Stimulated activated CD8-positive, alpha-beta memory T cell treated with anti-CD3 and anti-CD28 coated beads, Interleukin-15, amount 100 ng/mL, for 1 hour (primary cell): ENCODE measurements around the gene ARHGAP12.
A peak's percentile ranks its signal among the peaks of the same experiment; 100 is the strongest.

Experiments used
- DNase-seq: peaks from one replicate; pipeline ENCODE4 v3.0.0-alpha.2; 2020; ENCODE audit warnings: low read depth

ARHGAP12 gene

DNA sequence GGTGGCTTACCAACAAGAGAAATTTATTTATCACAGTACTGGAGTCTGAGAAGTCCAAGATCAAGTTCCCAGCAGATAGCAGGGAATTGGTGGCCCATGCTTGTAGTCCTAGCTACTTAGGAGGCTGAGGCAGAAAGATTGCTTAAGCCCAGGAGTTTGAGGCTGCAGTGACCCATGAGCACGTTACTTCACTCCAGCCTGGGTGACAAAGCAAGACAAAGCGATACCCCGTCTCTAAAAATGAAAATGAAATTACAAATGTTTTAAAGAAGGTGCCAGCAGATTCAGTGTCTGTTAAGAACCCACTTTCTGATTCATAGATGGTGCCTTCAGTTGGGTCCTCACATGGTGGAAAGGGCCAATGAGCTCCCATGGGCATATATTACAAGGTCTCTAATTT, 20.6 kb upstream of the ARHGAP12 start:
- DNase-seq, result no peak

GRCh38 chr10:31948021-31948420, 19.4 kb upstream of the ARHGAP12 start:
- no peak for DNase-seq

DNA sequence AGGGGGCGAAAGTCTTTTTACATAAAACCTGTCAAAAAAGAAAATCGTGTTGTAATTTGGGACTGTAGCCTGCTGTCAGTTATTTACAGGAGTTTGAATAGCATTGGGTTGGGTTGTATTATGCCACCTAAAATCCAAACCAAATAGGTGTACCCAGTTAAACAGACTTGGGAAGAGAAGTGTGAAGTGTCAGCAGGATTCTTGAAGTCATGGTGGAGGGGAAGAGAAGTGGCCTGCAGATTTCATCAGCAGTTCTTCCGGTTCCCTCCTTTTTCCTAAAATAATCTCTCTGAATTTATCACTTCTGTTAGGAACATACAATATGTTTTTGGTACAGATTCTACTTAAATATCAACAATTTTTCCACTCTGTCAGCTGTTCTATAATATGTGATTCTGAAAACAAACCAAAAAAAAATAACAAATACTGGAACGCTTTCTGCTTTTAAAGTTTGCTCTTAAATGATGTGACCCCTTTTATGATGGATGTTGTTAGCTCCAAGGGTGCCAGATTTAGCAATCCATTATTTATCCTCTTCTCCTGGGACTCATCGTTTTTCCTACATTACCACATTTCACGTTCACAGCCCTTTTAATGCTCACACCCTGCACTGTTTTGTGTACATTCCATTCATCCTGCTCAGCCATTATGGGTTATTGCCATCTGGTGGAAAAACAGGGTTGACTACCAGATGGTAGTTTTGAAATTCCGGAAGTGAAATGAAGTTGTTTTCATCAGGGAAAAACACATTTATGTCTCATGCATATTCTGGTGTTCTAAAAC, 18.7 kb upstream of the ARHGAP12 start:
- no peak for DNase-seq

- DNase-seq, result no peak
These were observed 16.8 kb upstream of the ARHGAP12 start for GRCh38 chr10:31945392-31945791.

DNA sequence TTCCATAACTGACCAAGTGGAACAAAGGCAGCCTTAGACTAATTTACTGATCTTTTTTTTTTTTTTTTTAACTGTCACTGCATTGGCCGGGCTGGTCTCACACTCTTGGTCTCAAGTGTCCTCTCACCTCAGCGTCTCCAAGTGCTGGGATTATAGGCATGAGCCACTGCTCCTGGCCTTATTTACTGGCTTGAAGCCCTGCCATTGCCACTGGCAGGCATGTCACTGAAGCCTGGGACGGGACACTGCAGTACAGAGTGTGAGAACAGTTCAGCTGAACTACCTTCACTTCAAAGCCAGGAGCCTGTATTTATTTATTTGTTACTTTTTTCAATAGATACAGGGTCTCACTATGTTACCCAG, 15.4 kb upstream of the ARHGAP12 start:
- DNase-seq, result no peak

- no peak for DNase-seq
These were observed 14.3 kb upstream of the ARHGAP12 start for GRCh38 chr10:31942892-31943291.

- DNase-seq, result no peak
These were observed 13.8 kb upstream of the ARHGAP12 start for GRCh38 chr10:31942435-31942834.

DNA sequence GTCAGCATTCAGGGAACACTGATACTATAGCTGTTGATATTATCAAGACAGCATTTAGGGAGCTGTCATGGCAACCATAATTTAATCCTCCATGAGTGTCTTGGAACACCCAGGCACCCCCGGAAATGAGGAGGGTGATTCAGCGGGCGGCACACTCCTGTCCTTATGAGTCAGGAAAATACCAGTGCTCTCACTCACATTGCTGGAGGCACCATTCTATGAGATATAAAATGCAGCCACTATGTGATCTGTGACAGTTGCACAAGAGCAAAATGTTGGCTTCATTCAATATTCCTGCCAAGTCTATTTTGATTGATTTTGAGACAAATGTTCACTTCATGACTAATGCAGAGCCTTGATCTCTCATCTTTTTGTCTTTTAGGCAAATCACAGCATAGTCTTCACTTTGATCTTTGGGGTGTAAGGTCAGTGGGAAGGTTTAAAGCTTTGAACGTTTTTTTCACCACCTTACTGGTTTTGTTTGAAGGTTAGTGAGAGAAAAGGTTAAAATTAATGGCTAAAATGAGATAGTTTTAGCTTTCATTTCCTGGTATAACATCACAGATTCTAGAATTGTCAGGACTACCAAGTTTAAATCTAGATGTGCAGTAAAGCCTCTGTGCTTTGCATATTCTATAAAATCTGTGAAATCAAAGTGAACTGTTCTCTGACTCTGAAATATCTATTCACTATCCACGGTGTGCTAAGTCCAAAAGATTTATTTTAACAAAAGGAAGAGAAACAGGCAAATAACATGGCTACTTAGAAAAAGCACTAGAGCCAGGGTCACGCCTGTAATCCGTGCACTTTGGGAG, 12.4 kb upstream of the ARHGAP12 start:
- no peak for DNase-seq

DNA sequence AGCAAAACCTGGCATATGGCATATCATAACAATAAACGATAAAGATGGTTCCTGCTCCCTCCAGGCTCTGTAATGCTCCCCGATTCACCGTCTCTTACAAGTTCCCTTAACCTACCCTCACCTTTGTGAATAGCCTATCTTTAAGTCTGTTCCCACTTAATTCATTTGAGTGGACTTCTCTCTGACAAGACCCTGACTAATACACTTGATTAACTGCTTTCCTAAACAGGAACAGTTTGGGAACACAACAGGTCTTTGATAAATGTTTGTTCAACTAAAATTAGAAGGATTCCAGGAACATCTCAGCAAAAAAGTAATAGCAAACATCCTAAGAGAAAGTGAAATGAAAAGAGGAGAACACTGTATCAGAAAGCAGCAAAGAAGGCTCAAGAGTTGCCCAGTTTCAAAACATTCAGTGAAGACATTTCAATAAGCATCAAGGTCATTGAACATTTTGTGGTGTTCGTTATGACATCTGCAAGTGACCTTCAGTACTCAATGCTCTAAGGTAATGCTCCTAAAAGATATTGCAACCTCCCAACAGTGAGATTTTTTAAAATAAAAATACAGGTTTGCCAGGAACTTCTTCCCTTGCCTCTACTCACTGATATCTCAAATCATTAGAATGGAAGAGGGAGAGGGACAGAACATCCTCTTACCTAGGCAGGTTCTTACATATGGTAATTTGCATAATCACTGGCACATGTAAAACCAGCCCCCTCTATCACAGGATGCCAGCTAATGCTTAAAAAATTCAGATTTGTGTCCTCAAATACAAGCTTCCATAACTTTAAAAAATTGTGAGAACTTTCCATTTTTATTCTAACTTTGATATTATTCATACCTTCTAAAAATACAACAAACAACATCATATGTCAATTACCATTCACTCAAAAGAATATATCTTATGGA, 11.4 kb upstream of the ARHGAP12 start:
- DNase-seq, result no peak

- no peak for DNase-seq
These were observed 8.7 kb upstream of the ARHGAP12 start for GRCh38 chr10:31937371-31937770.

DNA sequence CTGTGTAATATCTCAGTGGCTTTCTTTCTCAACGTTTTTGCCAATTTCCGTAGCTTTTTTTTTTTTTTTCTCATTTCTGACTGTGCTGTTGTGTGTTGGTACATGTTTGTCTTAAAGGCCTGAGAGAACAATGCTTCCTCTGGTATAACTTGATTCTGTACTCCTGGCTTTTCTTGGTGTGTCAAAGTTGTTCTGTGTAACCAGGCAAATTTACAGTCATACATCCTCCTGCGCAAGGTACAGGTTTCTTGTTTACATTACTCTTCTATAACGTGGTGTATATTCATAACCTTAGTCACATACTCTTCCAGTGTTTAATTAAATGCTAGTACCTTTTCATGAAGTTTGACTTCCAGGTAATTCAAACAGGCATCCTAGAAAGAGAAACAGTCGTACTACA, 8.3 kb upstream of the ARHGAP12 start:
- no peak for DNase-seq

DNA sequence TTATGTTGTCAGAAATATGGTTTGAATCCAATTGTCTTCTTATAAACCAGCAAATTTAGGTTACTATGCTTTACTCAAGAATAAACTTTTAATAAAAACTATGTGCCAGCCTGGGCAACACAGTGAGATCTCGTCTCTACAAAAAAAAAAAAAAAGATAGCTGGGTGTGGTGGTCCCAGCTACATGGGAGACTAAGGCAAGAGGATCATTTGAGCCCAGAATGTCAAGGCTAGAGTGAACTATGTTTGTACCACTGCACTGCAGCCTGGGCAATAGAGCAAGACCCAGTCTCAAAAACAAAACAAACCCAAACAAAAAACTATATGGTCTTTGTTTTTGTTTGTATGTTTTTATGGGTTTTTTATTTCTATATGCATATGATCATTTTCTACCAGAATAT, 7.5 kb upstream of the ARHGAP12 start:
- no peak for DNase-seq

DNA sequence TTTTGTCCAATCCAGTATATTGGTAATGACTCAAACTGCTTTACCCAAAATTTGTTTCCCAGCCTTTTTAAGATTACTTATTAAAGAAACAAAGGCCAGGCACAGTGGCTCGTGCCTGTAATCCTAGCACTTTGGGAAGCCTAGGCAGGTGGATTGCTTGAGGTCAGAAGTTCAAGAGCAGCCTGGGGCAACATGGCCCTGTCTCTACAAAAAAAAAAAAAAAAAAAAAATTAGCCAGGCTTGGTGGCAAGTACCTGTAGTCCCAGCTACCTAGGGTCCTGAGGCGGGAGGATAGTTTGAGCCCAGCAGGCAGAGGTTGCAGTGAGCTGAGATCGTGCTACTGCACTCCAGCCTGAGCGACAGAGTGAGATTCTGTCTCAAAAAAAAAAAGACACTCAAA, 7.0 kb upstream of the ARHGAP12 start:
- DNase-seq, result no peak

DNA sequence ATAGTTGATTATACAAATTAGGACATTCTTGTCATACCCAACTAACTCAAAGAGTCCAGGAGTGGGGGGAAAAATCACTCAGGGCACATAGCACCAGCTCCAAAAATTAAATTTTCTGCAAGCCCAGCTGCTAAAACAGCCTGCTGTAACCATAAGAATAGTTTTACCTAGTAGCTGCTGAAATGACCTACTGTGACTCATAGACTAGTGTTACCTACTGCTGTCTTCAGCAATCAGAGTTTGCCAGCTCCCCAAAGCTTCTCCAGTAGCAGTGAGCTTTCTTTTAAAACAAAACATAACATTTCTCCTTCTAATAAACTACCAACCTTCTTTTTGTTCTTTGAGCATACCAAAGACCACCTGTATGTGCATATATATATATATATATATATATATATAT, 4.2 kb upstream of the ARHGAP12 start:
- no peak for DNase-seq

DNA sequence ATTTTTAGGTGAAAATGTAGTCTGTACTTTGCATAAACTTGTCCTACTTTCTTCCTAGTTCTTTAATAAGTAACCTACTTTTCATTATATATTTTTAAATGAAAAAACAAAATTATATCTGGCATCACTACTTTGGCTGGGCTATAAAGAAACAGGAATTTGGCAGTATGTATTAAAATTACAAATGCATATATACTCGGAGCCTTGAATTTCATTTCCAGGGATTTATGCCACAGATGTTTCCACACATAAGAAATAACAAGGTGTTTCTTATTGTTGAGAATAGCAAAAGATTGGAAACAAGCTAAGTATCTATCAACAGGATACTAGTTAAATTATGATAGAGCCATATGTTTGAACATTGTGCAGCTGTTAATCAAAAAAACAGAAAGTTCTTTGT, 2.2 kb upstream of the ARHGAP12 start:
- DNase-seq, result no peak

- no peak for DNase-seq
These were observed 1.6 kb upstream of the ARHGAP12 start for GRCh38 chr10:31930023-31930751.

- no peak for DNase-seq
These were observed 811 bp upstream of the ARHGAP12 start for GRCh38 chr10:31929261-31930022.

DNA sequence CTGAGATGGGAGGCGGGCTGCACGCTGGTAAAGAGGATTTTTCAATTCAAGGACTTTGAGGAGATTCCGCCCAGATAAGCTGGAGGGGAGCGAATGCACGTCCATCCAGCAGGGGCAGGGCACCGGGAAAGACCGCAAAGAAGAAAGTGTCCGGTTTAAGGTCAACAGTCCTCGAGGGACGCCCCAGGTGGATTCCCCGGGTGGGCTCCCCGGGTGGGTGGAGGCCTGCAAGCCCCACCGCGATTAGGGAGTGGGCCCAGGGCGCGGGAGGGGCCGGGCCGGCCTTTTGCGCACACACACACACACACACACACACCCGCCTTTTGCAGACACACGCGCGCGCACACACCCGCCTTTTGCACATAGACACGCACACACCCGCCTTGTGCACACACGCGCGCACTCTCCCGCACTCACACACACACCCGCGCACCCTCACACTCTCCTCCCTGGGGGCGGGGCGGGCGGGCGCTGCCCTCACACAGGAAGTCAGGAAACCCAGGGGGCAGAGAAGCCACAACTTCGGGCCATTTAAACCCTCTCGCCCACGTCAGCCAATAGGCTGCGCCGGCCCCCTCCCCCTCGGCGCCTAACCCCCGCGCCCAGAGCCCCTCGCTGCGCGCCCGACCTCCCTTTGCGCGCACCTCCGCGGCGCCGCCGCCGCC, 615 bp downstream of the ARHGAP12 start:
- peak; percentile 6 for DNase-seq

DNA sequence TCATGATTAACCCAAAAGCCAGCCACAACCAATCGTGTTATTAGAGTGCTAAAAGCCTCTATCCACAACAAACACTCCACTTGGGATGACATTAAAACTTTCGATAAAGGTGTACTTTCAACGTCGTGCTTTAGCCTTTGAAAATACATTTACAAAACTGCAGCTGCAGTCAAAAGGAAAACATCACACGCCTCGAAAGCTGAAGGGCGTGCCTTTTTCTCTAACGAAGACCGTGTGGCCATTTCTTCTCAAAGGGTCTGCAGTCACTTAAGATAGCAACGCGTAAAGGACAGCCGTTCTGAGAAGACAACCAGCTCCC, 1.1 kb downstream of the ARHGAP12 start:
- no peak for DNase-seq

DNA sequence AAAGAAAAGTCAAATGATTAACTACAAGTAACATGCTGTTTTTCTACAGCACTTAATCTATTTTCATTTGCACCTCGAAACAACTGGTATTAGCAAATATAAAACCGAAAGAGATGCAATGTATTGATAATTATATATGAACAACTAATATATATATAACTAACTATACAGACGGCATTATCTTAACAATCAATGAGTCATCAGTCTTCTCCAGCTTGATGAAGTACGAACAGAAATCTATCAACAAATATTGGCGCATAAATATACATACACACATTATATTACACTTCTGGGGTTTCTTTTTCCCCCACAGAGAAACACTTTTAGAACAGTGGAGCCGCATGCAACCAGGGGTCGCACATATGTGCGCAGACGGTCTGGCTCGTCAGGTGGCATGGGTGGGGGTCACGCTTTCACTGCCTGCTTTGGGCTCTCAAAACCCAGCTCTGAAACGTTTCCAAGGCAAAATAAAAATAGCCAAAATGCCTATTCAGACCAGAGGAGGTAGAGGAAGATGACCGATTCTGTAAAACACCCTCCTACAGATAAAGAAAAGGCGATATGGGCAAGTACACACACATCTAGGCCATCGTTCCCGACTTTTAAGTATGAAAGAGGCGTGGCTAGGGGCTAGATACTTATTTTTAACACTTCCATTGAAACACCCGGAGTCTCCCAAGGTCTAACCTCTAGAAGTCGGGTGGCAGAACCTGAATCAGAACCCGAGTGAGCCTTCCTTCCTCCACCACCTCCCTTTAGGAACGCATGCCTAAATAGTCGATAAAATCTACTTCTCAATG, 1.7 kb downstream of the ARHGAP12 start:
- DNase-seq, result no peak
